Measurements from ENCODE around the gene RPL18A. TPM values are rescaled to one million over a fixed set of nuclear protein-coding genes. Genes with fewer than 3 reads are reported as not detected.

Gene RPL18A
- total and polyA plus RNA-seq, 2 of the 4 experiments (the other 2 are of a cell fraction), result 1,351 to 1,735 TPM

DNA sequence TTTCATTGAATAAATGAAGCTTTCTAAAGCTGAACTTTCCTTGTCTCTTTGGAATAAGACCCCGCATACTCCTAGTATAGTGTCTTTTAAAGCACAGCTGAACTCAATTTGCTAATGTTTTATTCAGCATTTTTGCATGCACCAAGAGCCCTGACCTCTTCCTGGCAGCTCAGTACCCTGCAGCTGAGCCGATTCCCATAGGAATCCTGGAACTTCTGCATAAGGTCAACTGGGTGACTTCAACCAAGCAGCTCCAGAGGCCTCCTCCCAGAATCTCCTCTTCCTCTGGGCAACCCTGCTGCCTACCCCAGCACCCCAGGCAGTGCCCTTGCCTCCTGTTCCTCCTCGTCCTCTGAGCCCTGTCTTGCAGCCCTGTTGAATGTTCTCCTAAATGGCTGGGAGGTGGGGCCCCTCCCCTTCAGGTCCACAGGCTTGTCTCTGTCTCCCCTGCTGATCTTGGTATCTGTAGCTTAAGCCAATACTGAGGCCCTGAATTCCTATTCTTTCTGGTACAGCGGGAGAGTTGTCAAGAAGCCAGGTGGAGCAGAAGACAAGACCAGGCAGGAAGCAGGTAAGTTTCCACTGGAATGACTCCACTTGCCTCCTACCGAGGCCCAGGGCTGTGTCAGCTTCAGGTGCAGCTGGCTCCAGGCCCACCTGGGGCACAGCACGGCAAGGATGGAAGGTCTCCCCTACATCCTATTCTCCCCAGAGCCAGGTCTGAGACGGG lies 49.5 kb downstream of the RPL18A start:
- Histone ChIP-seq H3K36me3 (ENCODE audit: control insufficient read depth, insufficient read depth, low read length) (no peaks in the 10 kb centered on the region), H2BK15ac (ENCODE audit: low read depth, low read length) (no peak overlapping the region), H3K14ac (replicated peaks; ENCODE audit: low read depth, low read length) (no peak overlapping the region), H3K79me1 (ENCODE audit: low read depth in 1 of 2, low read length in 2 of 2) (no peaks in the 10 kb centered on the region), H3K4ac (ENCODE audit: low read depth, low read length) (no peak overlapping the region), H2AK9ac (replicated peaks; ENCODE audit: low read depth, low read length, poor library complexity) (no peak overlapping the region), H2AFZ (replicated peaks; ENCODE audit: low read length, poor library complexity) (no peak overlapping the region), H3K4me3 (ENCODE audit: insufficient read depth, low read depth, low read length) (no peak overlapping the region), H3K9ac (ENCODE audit: low read depth, low read length) (no peak overlapping the region), H3K4me2 (ENCODE audit: low read depth, low read length) (no peak overlapping the region), H3K27me3 (ENCODE audit: control insufficient read depth, insufficient read depth, low read length) (peaks cover 4% of the 10 kb centered on the region; the same call in 1 of the 2 replicates), H2BK5ac (ENCODE audit: low read depth, low read length, poor library complexity, severe bottlenecking) (no peak overlapping the region), H3K18ac (ENCODE audit: low read depth, low read length) (no peak overlapping the region), H3K9me3 (ENCODE audit: control insufficient read depth, insufficient read depth, low read length) (peaks cover 7% of the 10 kb centered on the region), H2BK20ac (ENCODE audit: low read depth, low read length) (no peak overlapping the region), H2BK120ac (ENCODE audit: low read depth, low read length) (no peak overlapping the region), H3K27ac (ENCODE audit: insufficient read depth, low read length) (no peak overlapping the region), H3K23ac (ENCODE audit: low read depth, low read length) (no peak overlapping the region), H3K9me1 (ENCODE audit: insufficient read depth, low read length) (no peaks in the 10 kb centered on the region), H4K5ac (ENCODE audit: low read depth, low read length) (no peak overlapping the region), H3K56ac (ENCODE audit: extremely low read depth, insufficient read depth, low read length) (no peak overlapping the region), H4K8ac (ENCODE audit: low read depth in 2 of 2, low read length in 2 of 2) (no peak overlapping the region), H2AK5ac (ENCODE audit: low read depth, low read length) (no peak overlapping the region), H3K4me1 (ENCODE audit: control insufficient read depth, insufficient read depth, low read length) (no peaks in the 10 kb centered on the region), H4K20me1 (ENCODE audit: insufficient read depth, low read length) (no peaks in the 10 kb centered on the region), H4K91ac (ENCODE audit: insufficient read depth, low read depth, low read length) (no peak overlapping the region)
- 43% methylated on average over 2 of the region's 7 CpGs; no CpG with 5 or more reads in 1 of the 2 experiments for WGBS, 2 experiments (ENCODE audit: extremely low coverage in 2 of 2, insufficient read length in 1 of 2)
- ATAC-seq (ENCODE audit: low read depth) (no peak), DNase-seq (no peak)
- BruUV-seq (replicated peaks), result no TSS peak
- no peak for TF ChIP-seq MAFK (IDR thresholded peaks at IDR 0.05; ENCODE audit: low read depth, low read length)
- TF ChIP-seq FOS (IDR thresholded peaks at IDR 0.05; ENCODE audit: low read depth, low read length), result no peak
- no peak for TF ChIP-seq POLR2A (IDR thresholded peaks at IDR 0.05; ENCODE audit: low read depth, low read length)
- TF ChIP-seq CHD1 (IDR thresholded peaks at IDR 0.05; ENCODE audit: low read depth, low read length), result no peak
- no peak for TF ChIP-seq RFX5 (IDR thresholded peaks at IDR 0.05; ENCODE audit: low read depth, low read length)
- no peak for TF ChIP-seq BHLHE40 (IDR thresholded peaks at IDR 0.05; ENCODE audit: low read depth, low read length)
- no peak for TF ChIP-seq RAD21 (IDR thresholded peaks at IDR 0.05; ENCODE audit: low read length)
- no peak for TF ChIP-seq MAZ (IDR thresholded peaks at IDR 0.05; ENCODE audit: borderline replicate concordance, low read depth, low read length)
- no peak for TF ChIP-seq NFE2L2 (IDR thresholded peaks at IDR 0.05; ENCODE audit: low read depth, low read length)
- no peak for TF ChIP-seq CEBPB (IDR thresholded peaks at IDR 0.05; ENCODE audit: low read depth, low read length)
- TF ChIP-seq, protein P1, sequence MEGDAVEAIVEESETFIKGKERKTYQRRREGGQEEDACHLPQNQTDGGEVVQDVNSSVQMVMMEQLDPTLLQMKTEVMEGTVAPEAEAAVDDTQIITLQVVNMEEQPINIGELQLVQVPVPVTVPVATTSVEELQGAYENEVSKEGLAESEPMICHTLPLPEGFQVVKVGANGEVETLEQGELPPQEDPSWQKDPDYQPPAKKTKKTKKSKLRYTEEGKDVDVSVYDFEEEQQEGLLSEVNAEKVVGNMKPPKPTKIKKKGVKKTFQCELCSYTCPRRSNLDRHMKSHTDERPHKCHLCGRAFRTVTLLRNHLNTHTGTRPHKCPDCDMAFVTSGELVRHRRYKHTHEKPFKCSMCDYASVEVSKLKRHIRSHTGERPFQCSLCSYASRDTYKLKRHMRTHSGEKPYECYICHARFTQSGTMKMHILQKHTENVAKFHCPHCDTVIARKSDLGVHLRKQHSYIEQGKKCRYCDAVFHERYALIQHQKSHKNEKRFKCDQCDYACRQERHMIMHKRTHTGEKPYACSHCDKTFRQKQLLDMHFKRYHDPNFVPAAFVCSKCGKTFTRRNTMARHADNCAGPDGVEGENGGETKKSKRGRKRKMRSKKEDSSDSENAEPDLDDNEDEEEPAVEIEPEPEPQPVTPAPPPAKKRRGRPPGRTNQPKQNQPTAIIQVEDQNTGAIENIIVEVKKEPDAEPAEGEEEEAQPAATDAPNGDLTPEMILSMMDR (conservative IDR thresholded peaks at IDR 0.05; ENCODE audit: low read depth, low read length), result no peak
- no peak for TF ChIP-seq SMC3 (IDR thresholded peaks at IDR 0.05; ENCODE audit: low read depth, low read length)
- no peak for TF ChIP-seq USF2 (IDR thresholded peaks at IDR 0.05; ENCODE audit: low read depth, low read length)
- TF ChIP-seq RCOR1 (IDR thresholded peaks at IDR 0.05; ENCODE audit: insufficient replicate concordance, low read length), result no peak
- TF ChIP-seq ELK1 (IDR thresholded peaks at IDR 0.05; ENCODE audit: borderline replicate concordance, low read depth, low read length), result no peak
- no peak for TF ChIP-seq MXI1 (IDR thresholded peaks at IDR 0.05; ENCODE audit: borderline replicate concordance, low read depth, low read length)
- intact Hi-C loops (cut with micrococcal nuclease) (no loop called here), dilution Hi-C loops (cut with HindIII; ENCODE audit: low sequenced_read_pairs, unreplicated experiment) (no loop called here), in situ Hi-C loops (cut with MboI; ENCODE audit: low sequenced_read_pairs) (no loop called here)
- POLR2A ChIA-PET (ENCODE audit: unreplicated experiment), result no interaction called here
- CTCF ChIA-PET, result interaction anchor here (0.7 kb wide), 2 partner anchors 29 to 30 kb away, joined by 3 to 6 read pairs; no protein-coding TSS in a partner anchor
